Smooth muscle cell (in vitro differentiated cells): ENCODE data around the gene HEATR3. TPM values are rescaled to one million over a fixed set of nuclear protein-coding genes. Genes with fewer than 3 reads are reported as not detected.

ENCODE experiments used
- DNase-seq: peaks from one replicate; lab custom pipeline; 2025; ENCODE audit not compliant: unreplicated experiment; lab: John Stamatoyannopoulos, UW
- H2AFZ ChIP-seq: fragments of 200-600 bp; sonication (generic); 2 replicates; pipeline ENCODE4 v1.6.0; 2016; ENCODE audit warnings: antibody characterized with exemption, low read depth, mild to moderate bottlenecking
- H3F3A ChIP-seq: fragments of 200-600 bp; sonication (generic); 2 replicates; pipeline ENCODE4 v1.6.0; 2017; ENCODE audit warnings: antibody characterized with exemption, low read depth
- H3K27ac ChIP-seq: fragments of 200-600 bp; sonication (generic); 2 replicates; pipeline ENCODE4 v1.5.1; 2016; ENCODE audit warnings: low read depth, mild to moderate bottlenecking
- H3K27me3 ChIP-seq: fragments of 200-600 bp; sonication (generic); 2 replicates; pipeline ENCODE4 v1.6.1; 2016; ENCODE audit warnings: low read depth, mild to moderate bottlenecking
- H3K36me3 ChIP-seq: fragments of 200-600 bp; sonication (generic); 2 replicates; pipeline ENCODE4 v1.5.1; 2016; ENCODE audit warnings: low read depth
- H3K4me1 ChIP-seq: fragments of 200-600 bp; sonication (generic); 2 replicates; pipeline ENCODE4 v1.5.1; 2016; ENCODE audit warnings: low read depth
- H3K4me2 ChIP-seq: fragments of 200-600 bp; sonication (generic); 2 replicates; pipeline ENCODE4 v1.6.0; 2016; ENCODE audit warnings: mild to moderate bottlenecking
- H3K4me3 ChIP-seq: fragments of 200-600 bp; sonication (generic); 2 replicates; pipeline ENCODE4 v1.5.1; 2016; ENCODE audit warnings: mild to moderate bottlenecking
- H3K79me2 ChIP-seq: fragments of 200-600 bp; sonication (generic); 2 replicates; pipeline ENCODE4 v1.6.0; 2016; ENCODE audit warnings: low read depth, mild to moderate bottlenecking
- H3K9ac ChIP-seq: fragments of 200-600 bp; sonication (generic); 2 replicates; pipeline ENCODE4 v1.6.0; 2016; ENCODE audit warnings: low read depth
- H3K9me3 ChIP-seq: fragments of 200-600 bp; sonication (generic); replicated peaks from 2 replicates; pipeline ENCODE4 v1.5.1; 2016; ENCODE audit warnings: low read depth
- H4K20me1 ChIP-seq: fragments of 200-600 bp; sonication (generic); 2 replicates; pipeline ENCODE4 v1.6.0; 2016; ENCODE audit warnings: low read depth
- CTCF ChIP-seq: fragments of 200-600 bp; sonication (generic); IDR thresholded peaks from 2 replicates; pipeline ENCODE4 v1.5.1; 2017; ENCODE audit warnings: borderline replicate concordance, mild to moderate bottlenecking, antibody characterized with exemption; ENCODE audit not compliant: insufficient read depth, poor library complexity, severe bottlenecking
- WGBS: methylation state at CpG from one replicate; pipeline ENCODE4 v1.1.7; 2016; ENCODE audit warnings: low lambda C conversion rate; 5-methylcytosine and 5-hydroxymethylcytosine counted together
- polyA plus RNA-seq: library from polyadenylated mRNA; unstranded; fragments of >200 nt; fragmentation: Nextera tagmentation; extraction: Ambion mirVana; gene quantifications from 2 replicates; pipeline ENCODE4 v1.2.1, GENCODE V29; 2016
- total RNA-seq: library from RNA; depleted of rRNA; stranded (reverse); fragments of >200 nt; gene quantifications from 2 replicates; pipeline ENCODE4 v1.2.3, GENCODE V29; 2014

The HEATR3 gene
- total and polyA plus RNA-seq, 2 experiments from 2014 or later, result 3.6 to 9.1 TPM

GRCh38 chr16:50114357-50115129 lies 48.8 kb downstream of the HEATR3 start:
- Histone ChIP-seq H3F3A (no peaks in the 10 kb centered on the region), H2AFZ (no peak overlapping the region), H3K9me3 (no peaks in the 10 kb centered on the region), H3K36me3 (no peaks in the 10 kb centered on the region), H3K27me3 (no peaks in the 10 kb centered on the region), H4K20me1 (no peaks in the 10 kb centered on the region), H3K4me1 (no peaks in the 10 kb centered on the region), H3K79me2 (no peaks in the 10 kb centered on the region), H3K4me2 (no peak overlapping the region), H3K4me3 (no peak overlapping the region), H3K9ac (no peak overlapping the region), H3K27ac (no peak overlapping the region)
- no peak for DNase-seq
- no peak for TF ChIP-seq CTCF
- WGBS, result 67% methylated on average over 8 of the region's 8 CpGs

- H4K20me1 ChIP-seq, result no peaks in the 10 kb centered on the region
- no peaks in the 10 kb centered on the region for H3K79me2 ChIP-seq
- TF ChIP-seq CTCF, result no peak
- no peaks in the 10 kb centered on the region for H3K36me3 ChIP-seq
- DNase-seq, result no peak
- no peak overlapping the region for H3K9ac ChIP-seq
- no peaks in the 10 kb centered on the region for H3K4me1 ChIP-seq
- no peak overlapping the region for H2AFZ ChIP-seq
- H3K4me2 ChIP-seq, result no peak overlapping the region
- no peaks in the 10 kb centered on the region for H3K27me3 ChIP-seq
- H3K4me3 ChIP-seq, result no peak overlapping the region
- no peaks in the 10 kb centered on the region for H3F3A ChIP-seq
- no peaks in the 10 kb centered on the region for H3K9me3 ChIP-seq
- H3K27ac ChIP-seq, result no peak overlapping the region
These were observed 54.9 kb downstream of the HEATR3 start for GRCh38 chr16:50120711-50121110.

GRCh38 chr16:50121278-50121677 lies 55.5 kb downstream of the HEATR3 start:
- Histone ChIP-seq H3K4me1 (no peaks in the 10 kb centered on the region), H3K9ac (no peak overlapping the region), H2AFZ (no peak overlapping the region), H3K27me3 (no peaks in the 10 kb centered on the region), H3K79me2 (no peaks in the 10 kb centered on the region), H3K36me3 (no peaks in the 10 kb centered on the region), H4K20me1 (no peaks in the 10 kb centered on the region), H3K4me3 (no peak overlapping the region), H3K27ac (no peak overlapping the region), H3F3A (no peaks in the 10 kb centered on the region), H3K9me3 (no peaks in the 10 kb centered on the region), H3K4me2 (no peak overlapping the region)
- DNase-seq, result no peak
- WGBS, result 89% methylated on average over 4 of the region's 4 CpGs
- TF ChIP-seq CTCF, result no peak
